Endometrial microvascular endothelial cells (primary cell): Measurements from ENCODE around the gene FCSK. TPM values are rescaled to one million over a fixed set of nuclear protein-coding genes. Genes with fewer than 3 reads are reported as not detected.
"Not testable (repeated sequence)": the region's sequence is repeated elsewhere in the genome, so short reads cannot be mapped to it uniquely, and the experiment has no call there.

Experiments used
- in situ Hi-C: cut with HindIII; loops from 2 replicates; pipeline ENCODE4 v1.10.0; 2017; ENCODE audit warnings: low sequenced_read_pairs, low pct_unique_long_range_greater_than_20kb; ENCODE audit errors: inconsistent ontology term
- total RNA-seq: library from RNA; depleted of rRNA; stranded (reverse); fragments of >200 nt; gene quantifications from one replicate; pipeline ENCODE4 v1.2.3, GENCODE V29; 2015; ENCODE audit errors: inconsistent ontology term

Gene FCSK
- total RNA-seq, 1 donor from 2014 or later, result 8.2 TPM

DNA sequence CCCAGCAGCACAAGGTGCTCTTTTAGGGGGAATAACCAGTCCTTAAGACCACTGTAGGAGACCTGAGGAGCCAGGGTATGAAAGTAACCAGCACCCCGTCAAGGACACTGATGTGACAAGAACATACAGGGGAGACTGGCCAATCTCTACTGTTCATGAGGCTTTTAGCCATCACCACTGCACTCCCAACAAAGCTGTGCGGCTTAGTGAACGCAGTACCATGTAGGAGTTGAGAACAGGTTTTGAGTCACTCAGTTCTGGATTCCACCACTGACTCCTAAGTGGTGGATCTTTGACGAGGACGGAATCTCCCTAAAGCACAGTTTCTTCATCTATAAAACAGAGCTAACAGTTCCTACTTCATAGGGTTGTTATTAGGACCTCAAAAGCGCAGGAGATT lies 42.1 kb downstream of the FCSK start:
- in situ Hi-C loops, result no loop called here

DNA sequence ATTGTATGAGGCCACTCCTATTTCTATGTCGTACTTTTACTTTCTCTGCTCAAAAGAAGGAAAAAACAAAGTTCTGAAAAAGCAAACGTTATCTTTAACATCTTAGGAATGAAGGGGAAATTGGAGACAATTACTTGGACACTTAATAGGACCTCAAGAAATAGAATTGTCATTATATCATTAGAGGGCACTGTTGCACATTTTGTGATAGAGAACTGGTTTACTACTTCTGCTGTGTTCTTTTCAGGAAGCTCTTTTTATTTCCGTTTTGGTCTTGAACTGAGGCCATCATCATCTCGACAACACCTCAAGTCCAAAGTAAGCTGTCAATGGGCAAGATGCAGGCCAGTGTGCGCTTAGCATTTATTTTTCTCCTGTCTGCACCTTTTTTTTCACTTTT lies 54.4 kb downstream of the FCSK start:
- in situ Hi-C loops, result no loop called here

DNA sequence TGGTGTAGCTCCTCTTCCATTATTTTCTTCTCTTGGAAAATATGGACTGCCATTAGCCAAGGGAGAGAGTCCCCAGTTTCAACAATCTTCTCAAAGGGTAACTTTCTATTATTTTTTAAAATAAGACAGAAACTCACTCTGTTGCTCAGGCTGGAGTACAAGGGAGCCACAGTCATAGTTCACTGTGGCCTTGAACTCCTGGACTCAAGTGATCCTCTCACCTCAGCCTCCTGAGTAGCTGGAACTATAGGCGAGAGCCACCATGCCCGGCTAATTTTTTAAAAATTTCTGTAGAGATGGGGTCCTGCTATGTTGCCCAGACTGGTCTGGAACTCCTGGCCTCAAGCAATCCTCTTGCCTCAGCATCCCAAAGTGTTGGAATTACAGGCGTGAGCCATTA lies 55.8 kb downstream of the FCSK start:
- in situ Hi-C loops, result no loop called here

DNA sequence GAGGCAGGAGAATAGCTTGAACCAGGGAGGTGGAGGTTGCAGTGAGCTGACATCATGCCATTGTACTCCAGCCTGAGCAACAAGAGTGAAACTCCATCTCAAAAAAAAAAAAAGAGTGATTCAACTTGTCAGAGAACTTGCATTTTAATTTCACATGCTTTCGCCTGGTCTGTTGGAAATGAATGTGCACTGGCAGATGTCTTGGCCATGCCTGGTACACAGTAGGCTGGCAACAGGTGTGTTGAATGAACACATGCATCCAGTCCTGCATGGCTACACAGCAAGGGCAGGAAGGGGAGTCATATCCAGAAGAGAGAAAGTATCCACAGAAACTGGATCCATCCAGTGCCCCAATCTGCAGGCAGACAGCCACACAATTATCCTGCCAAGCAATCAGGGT lies 57.4 kb downstream of the FCSK start:
- in situ Hi-C loops, result no loop called here

DNA sequence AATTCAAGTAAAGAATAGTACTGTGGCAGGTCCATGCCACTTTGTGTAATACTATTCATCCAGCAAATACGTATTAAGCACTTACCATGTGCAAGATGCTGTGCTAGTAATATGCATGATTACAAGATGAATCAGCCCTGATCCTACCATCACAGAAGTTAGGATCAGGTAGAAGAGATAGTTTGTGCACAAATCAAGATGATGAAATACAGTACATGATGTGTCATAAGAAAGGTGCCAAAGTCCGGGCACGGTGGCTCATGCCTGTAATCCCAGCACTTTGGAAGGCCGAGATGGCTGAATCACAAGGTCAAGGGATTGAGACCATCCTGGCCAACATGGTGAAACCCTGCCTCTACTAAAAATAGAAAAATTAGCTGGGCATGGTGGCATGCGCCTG lies 58.1 kb downstream of the FCSK start:
- in situ Hi-C loops, result no loop called here

DNA sequence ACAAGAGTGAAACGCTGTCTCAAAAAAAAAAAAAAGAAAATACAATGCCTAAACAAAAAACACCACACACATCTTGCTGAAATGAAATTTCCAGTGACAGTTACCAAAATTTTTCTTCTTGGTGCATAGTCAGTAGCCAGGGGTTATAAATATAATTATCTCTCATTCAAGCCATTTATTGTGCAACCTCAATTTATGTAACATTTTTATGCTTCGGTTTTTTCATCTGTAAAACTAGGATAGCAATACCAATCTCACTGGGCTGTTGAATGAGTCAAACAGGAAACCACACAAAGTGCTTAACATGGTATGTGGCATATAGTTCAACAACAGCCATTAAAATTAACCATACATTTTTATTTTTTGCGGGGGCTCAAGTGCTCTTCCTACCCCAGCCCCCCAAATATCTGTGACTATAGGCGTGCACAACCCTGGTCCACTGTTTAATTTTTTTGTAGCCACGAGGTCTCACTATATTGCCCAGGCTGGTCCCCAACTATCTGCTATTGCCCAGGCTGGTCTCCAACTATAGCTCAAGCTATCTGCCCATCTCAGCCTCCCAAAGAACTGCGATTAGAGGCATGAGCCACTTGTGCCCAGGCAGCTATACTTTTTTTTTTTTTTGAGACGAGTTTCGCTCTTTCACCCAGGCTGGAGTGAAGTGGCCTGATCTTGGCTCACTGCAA lies 66.4 kb downstream of the FCSK start:
- in situ Hi-C loops, result no loop called here

DNA sequence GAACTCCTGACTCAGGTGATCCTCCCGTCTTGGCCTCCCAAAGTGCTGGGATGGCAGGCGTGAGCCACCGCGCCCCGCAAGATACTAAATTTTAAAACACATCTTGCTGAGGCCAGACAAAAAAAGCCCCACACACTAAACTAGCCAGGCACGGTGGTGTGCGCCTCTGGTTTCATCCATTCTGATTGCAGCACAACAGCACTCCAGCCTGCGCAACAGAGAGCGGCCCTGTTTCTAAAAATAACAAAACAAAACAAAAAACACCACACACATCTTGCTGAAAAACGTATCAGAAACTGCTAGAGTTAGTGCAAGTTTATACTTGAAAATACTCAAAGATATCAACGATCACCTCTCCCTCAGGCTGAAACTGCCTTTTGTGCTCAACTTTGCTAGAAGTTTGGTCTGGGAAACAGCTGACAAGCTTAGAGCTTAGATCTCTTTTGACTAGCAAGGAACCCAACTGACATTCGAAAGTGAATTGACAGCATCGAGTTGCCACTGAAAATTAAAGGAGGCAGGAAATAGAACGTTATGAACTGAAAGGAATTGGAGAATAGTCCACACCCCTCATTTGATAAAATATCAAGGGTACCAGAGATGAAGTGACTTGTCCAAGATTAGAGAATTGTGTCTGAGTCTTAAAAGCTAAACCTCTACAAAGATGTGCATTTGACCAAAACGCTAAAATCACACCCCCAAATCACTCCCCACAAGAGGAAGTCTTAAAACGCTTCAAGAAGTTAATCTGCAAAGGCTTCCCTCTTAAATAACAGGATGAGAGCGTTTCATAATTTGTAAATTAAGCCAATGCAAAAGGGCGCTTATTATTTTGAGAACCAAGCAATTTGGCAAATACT lies 68.1 kb downstream of the FCSK start:
- in situ Hi-C loops, result no loop called here

DNA sequence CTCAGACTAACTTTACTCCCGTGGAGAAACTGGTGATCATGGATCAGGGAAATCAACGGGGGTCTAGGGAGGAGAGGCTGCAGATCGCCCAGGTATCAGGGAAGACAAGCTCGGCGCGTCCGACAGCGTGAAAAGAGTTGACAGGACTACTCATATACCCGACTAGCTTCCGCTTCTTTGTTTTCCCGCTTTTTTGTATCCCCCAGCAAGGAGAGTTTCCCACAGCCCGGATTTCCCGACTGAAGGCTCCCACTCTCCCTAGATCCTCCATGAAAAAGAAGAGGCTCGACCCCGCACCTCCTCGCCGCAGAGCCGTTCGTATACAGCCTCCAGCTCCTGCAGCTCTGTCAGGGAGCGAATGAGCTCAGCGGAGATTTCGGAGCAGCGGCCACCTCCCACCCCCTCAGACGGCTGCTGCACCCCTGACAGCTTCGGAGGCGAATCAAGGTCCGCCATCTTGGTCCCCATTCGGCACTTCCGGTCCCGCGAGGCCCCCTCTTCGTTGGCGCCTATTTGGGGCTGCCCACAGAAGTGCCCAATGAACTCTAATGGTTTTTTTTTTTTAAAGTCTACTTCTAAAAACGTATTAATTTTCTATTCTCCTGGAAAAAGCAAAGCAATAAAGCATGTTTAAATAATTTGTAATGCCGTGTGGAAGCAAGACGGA lies 68.8 kb downstream of the FCSK start, which contains the start of gene COG4:
COG4 (minus strand) TSS at position 479 of the 667 bp plus-strand sequence; CDS start at position 468, 11 bp downstream.
- in situ Hi-C loops, result no loop called here

DNA sequence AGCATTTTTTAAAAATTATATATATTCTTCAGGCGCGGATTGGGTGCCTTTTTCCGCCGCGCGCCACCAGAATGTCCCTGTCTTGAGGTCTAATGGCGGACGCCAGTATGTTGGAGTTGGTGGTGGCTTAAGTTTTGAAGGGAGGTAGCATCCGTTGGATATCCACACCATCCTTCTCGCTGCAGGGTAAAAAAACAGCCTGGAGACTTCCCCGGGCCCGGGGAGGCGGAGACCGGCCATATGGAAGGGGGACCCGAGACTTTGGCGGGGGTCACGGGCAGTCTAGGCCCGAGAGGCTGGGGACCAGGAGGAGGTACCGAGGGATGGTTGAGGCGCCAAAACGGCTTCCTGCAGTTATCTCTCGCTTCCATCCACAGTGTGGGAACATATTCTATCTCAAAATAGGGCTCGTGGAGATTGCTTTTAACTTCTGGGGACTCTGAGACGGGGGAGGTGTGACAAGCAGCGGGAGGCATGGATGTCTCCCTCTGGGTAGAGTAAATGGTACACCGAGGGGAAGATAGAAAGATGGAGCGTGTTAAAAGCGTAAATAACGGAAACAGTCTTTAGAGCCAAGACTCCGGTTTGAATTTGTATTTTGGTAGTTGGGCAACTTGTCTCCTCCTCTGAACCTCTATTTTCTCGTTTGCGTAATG lies 69.5 kb downstream of the FCSK start, which contains the start of gene SF3B3:
SF3B3 (plus strand) TSS at position 74 of the 656 bp plus-strand sequence. CDS start 2,841 bp downstream, outside the sequence.
- in situ Hi-C loops, result no loop called here

DNA sequence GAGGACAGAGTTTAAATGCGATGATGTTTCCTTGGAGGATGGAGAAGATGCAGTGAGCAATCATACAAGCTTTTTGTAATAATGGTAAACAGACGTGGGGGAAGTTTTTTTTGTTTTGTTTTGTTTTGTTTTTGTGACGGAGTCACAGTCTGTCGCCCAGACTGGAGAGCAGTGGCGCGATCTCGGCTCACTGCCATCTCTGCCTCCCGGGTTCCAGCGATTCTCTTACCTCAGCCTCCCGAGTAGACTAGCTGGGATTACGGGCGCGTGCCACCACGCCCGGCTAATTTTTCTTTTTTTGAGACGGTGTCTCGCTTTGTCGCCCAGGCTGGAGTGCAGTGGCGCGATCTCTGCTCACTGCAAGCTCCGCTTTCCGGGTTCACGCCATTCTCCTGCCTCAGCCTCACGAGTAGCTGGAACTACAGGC lies 70.0 kb downstream of the FCSK start:
- in situ Hi-C loops, result not testable (repeated sequence)

DNA sequence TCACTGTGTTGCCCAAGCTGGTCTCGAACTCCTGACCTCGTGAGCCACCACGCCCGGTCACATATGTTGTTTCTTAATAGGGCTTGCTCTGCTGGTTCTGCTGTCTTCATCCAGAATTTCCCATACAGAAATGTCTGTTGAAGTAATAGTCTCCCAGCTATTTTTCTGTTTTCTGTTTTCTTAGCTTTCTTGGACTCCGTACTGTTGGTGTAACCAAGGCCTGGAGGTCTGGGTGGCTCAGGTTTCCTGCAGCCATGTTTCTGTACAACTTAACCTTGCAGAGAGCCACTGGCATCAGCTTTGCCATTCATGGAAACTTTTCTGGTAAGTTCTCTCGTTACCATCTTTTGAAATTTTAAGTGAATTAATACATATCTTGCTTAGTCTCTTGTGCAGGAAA lies 72.0 kb downstream of the FCSK start:
- in situ Hi-C loops, result no loop called here

DNA sequence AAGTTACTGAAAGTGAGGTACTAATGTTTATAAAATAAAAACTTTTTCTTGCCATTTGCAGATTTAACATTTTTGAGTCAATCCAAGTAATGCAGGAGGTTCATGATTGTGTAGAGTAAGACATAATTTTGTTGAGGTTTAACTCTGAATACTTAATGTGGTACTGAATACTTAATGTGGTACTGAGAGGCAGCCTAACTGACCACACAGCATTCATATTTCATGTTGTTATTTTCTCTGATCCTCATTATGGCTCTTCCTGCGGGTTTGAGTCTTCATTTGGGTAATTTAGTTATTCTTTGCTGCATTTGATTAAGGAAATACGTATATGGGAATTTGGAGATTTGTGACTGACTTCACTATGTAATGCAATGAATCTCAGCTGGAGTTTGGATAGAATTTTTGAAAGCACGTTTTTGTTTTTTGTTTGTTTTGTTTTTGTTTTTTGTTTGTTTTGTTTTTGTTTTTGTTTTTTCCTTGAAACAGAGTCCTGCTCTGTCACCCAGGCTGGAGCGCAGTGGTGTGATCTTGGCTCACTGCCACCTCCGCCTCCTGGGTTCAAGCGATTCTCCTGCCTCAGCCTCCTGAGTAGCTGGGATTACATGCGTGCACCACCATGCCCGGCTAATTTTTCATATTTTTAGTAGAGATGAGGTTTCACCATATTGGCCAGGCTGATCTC lies 73.1 kb downstream of the FCSK start:
- in situ Hi-C loops, result no loop called here

DNA sequence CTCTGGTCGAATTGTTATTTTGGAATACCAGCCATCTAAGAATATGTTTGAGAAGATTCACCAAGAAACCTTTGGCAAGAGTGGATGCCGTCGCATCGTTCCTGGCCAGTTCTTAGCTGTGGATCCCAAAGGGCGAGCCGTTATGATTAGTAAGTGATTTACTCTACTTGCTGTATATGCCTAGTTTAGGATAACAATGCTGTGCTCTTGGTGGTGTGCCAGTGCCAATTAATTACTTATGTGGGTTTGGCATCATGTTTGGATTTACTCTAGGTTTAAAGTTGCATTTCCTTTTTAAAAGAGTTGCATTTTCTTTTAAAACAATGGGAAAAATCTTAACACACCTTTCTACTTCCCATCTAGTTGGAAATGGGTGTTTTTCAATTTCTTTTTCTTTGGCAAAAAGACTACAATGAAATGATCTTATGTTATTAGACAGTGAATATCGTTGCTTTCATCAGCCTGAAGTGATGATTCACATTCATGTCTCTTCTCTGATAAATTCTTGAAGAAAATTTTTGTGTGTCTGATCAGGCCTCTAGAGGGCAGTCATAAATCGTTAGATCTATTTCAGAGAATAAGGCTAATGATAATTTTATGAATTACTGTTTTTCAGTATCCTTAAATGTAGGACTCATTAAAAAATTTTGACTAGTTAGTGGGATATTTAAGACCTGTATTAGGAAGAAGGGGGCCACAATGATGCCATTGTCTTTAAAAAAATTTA lies 74.8 kb downstream of the FCSK start:
- in situ Hi-C loops, result no loop called here

Other genes with a start within 250 kb of the FCSK start
- 30.8 TPM for gene EXOSC6, start 202.7 kb upstream of the FCSK start, total RNA-seq
- 85.6 TPM for gene AARS1, start 165.1 kb upstream of the FCSK start, total RNA-seq
- gene DDX19B, start 155.4 kb upstream of the FCSK start, total RNA-seq, result 28.2 TPM
- gene DDX19A, start 107.7 kb upstream of the FCSK start, total RNA-seq, result 56.1 TPM
- gene ST3GAL2, start 15.5 kb upstream of the FCSK start, total RNA-seq, result 31.0 TPM
- 87.5 TPM for gene COG4, start 69.0 kb downstream of the FCSK start, total RNA-seq
- gene SF3B3, start 69.2 kb downstream of the FCSK start, total RNA-seq, result 159 TPM
- gene IL34, start 192.0 kb downstream of the FCSK start, total RNA-seq, result 1.2 TPM
- gene MTSS2, start 231.5 kb downstream of the FCSK start, total RNA-seq, result 19.6 TPM